Stimulated activated CD4-positive, alpha-beta T cell treated with anti-CD3 and anti-CD28 coated beads, Interleukin-2, amount 100 ng/mL, for 24 hours (primary cell): ENCODE data around the gene CCL25.
"Not testable (repeated sequence)": the region's sequence is repeated elsewhere in the genome, so short reads cannot be mapped to it uniquely, and the experiment has no call there.

Experiments used
- DNase-seq, 2 donors: peaks; one replicate each; pipeline ENCODE4 v3.0.0-alpha.2; 2020

CCL25 gene

GRCh38 chr19:8087876-8088275, 35.3 kb downstream of the CCL25 start:
- no peak for DNase-seq

- no peak for DNase-seq
These were observed 36.4 kb downstream of the CCL25 start for GRCh38 chr19:8088752-8089663.

DNA sequence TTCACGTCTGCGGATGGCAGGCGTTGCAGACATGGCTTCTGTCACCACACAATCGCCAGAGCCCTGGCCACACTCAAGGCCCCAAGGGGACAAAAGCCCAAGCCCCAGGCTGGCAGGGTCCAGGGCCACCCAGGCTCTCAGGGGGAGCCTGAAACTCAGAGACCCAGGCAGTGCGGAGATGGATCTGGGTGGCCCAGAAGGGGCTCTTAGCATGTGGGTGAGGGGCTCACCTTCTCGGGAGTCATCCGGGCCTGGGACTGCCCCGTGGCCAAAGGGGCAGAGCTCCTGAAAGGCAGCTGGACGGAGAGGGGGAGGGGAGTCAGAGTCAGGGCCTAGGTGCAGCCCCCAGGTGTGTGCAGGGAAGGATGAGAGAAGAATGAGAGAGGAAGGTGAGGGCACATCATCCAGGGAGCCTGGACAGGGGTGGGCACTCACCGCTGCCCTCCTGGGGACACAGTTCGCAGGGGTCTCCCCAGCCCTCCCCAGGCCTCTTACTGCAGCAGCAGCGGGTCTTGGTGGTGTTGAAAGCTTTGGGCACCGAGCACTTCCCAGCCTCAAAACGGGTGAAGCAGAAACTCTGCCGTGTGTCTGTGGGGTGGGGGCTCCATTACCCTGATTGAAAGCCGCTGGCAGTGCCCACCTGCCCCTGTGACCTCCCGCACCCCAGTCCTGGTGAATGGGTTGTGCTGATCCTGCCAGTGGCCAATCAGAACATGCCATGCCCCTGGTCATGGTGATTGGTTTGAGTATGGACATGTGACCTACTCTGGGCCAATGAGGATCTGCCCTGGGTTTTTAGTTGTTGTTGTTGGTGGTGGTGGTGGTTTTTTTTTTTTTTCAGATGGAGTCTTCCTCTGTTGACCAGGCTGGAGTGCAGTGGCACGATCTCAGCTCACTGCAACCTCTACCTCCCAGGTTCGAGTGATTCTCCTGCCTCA, 37.4 kb downstream of the CCL25 start:
- DNase-seq = no peak

DNA sequence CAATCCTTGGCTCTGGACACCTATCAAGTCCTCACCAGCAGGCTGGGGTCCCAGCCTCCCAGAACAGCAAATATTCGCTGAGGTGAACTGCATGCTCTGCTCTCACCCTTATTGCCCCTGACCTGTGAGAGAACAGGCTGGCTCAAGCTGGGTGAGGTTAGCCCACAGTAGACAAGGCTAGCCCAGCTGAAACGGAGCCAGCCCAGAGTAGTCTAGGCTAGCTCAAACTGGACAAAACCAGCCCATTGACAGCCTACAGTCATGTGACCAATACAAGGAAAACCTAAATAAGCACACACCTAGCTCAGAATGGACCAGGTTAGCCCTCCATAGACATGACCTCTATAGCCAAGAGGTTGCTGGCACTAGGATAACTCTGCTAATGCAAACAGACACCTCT, 38.4 kb downstream of the CCL25 start:
- DNase-seq = no peak

- no peak for DNase-seq
These were observed 41.2 kb downstream of the CCL25 start for GRCh38 chr19:8093740-8094139.

DNA sequence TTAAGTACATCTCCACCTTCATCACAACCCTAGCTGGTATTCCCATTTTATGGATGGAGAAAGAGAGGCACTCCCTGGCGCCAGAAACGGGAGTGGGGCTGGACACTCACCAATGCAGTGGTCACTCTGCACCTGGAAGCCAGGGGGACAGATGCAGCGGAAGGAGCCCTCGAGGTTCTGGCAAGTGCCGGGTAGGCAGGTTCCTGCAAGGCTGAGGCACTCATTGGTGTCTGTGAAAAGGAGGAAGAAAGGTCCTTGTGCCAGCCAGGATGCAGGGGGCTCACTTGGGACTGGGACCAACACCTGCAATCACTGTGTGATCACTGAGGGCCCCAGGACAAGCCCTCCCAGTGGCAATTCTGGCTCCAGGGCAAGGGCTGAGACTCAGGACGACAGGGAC, 41.8 kb downstream of the CCL25 start:
- DNase-seq = no peak

GRCh38 chr19:8095354-8095886, 42.9 kb downstream of the CCL25 start:
- DNase-seq = no peak

GRCh38 chr19:8096071-8096470, 43.5 kb downstream of the CCL25 start:
- DNase-seq = no peak

DNA sequence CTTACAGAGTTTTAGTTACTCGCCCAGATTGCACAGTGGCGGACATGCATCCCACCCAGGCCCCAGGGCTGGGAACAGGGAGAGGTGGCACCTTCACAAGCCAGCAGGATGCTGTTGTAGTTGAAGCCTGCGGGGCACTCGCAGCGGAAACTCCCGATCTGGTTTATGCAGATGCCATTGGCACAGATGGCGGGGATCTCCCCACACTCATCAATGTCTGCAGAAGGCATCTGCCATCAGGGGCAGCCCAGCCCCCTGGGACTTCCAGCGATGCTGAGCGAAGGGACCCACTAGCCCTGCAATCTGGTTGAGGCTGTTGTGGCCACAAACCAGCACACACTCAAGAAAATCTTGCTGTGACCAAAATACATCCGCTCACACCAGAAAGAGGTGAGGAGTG, 44.6 kb downstream of the CCL25 start:
- no peak for DNase-seq

GRCh38 chr19:8097681-8098567, 45.4 kb downstream of the CCL25 start:
- DNase-seq = no peak

GRCh38 chr19:8101311-8101710, 48.8 kb downstream of the CCL25 start:
- DNase-seq = no peak

GRCh38 chr19:8101910-8102309, 49.4 kb downstream of the CCL25 start:
- not testable (repeated sequence) for DNase-seq

DNA sequence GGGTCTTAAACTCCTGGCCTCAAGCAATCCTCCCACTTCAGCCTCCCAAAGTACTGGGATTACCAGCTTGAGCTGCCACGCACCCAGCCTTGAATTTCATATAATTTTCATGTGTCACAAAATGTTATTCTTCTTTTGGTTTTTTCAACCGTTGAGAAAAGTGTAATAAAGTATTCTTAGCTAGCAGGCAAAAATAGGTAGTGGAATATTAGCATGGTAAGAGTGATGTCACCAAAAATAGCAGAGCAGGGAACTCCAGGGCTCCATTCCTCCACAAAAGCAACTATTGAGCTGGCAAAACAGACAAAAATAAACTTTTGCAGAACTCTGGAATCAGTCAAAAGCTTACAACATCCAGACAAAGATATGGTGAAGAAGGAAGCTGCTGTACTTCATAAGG, 52.9 kb downstream of the CCL25 start:
- DNase-seq = no peak

DNA sequence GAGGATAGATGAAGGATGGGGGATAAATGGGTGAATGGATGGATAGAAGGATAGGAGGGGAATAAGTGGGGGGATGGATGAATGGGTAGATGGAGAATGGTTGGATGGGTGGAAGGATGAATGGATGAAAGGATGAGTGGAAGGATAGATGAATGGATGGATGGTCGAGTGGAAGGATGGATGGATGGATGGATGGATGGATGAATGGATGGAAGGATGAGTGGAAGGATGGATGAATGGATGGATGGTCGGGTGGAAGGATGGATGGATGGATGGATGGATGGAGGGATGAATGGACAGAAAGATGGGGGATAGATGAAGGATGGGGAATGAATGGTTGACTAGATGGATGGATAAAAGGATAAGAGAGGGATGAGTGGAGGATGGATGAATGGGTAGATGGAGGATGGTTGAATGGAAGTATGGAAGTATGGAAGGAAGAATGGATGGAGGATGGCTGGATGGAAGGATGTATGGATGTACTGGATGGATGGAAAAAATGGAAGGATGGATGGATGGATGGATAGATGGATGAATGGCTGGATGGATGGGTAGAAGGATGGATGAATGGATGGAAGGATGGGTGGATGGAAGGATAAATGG, 54.8 kb downstream of the CCL25 start:
- no peak for DNase-seq

DNA sequence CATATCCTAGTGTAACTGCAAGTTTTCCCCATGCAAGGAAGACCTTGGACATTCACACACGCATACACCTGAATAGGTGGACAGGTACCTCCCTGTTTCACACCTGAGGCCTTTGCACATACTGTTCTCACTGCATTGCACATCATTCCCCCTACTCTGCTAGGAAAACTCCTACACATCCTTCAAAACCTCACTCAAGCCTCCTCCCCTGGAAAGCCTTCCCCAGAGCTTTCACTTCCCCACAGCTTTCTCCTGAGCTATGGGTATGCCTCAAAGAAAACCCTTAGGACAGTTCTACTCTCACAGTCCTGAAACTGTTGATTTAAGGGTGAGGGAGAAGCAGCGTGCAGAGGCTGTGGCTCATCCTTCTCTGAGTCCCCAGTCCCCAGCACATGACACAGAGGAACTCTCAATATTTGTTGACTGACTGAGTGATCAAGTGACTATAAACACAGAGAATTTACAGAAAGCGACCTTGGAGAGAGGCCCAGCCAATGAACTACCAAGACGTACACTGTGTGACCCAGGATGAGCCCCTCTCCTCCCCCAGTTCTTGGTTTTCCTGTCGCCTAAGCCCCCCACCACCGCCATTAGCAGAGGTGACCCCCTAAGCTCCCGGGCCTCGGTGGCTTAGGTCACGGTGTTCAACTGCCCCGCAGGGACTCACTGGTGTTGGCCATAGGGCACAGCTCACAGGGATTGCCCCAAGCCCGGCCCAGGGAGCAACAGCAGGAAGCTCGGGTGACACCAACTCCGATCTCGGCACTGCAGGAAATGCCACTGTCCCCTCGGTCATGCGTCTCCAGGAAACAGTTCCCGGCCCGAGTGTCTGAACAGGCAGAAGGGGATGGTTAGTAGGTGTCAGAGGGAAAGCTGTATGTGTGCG, 56.2 kb downstream of the CCL25 start:
- DNase-seq = no peak

- no peak for DNase-seq
These were observed 56.9 kb downstream of the CCL25 start for GRCh38 chr19:8109455-8109854.

GRCh38 chr19:8109890-8110662, 57.5 kb downstream of the CCL25 start:
- DNase-seq = no peak

DNA sequence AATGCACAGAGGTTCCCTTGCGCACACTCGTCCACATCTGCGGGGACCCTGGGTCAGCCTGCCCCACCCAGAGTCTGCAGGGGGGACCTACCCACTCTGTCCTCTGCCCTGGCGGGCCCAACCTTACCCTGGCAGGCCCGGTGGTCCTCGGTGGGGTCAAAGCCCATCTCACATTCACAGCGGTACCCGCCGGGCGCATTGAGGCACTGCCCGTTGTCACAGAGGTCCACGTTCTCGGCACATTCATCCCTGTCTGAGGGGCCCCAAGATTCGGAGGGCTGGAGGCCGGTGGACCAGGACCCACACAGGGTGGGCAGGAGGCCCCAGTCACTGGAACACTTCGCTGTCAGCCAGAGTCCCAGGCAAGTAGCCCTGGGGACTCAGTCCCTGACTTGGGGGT, 58.4 kb downstream of the CCL25 start:
- DNase-seq = no peak

- no peak for DNase-seq
These were observed 58.8 kb downstream of the CCL25 start for GRCh38 chr19:8111376-8111775.
